H54 (cell line): ENCODE measurements around the gene EFNA2.
"Not testable (repeated sequence)": the region's sequence is repeated elsewhere in the genome, so short reads cannot be mapped to it uniquely, and the experiment has no call there.

ENCODE experiments used
- DNase-seq: peaks from one replicate; pipeline ENCODE4 v3.0.0; 2011; ENCODE audit warnings: low spot score, mixed read lengths; ENCODE audit not compliant: insufficient read length
- FAIRE-seq: peaks from 3 replicates; lab custom pipeline; 2011; peaks lifted over from hg19 to GRCh38; lab: Jason Lieb, UNC
- POLR2A ChIP-seq: IDR thresholded peaks from 2 replicates; pipeline ENCODE4 v1.6.1; 2011; ENCODE audit warnings: low read depth, mild to moderate bottlenecking, low read length

EFNA2 gene

DNA sequence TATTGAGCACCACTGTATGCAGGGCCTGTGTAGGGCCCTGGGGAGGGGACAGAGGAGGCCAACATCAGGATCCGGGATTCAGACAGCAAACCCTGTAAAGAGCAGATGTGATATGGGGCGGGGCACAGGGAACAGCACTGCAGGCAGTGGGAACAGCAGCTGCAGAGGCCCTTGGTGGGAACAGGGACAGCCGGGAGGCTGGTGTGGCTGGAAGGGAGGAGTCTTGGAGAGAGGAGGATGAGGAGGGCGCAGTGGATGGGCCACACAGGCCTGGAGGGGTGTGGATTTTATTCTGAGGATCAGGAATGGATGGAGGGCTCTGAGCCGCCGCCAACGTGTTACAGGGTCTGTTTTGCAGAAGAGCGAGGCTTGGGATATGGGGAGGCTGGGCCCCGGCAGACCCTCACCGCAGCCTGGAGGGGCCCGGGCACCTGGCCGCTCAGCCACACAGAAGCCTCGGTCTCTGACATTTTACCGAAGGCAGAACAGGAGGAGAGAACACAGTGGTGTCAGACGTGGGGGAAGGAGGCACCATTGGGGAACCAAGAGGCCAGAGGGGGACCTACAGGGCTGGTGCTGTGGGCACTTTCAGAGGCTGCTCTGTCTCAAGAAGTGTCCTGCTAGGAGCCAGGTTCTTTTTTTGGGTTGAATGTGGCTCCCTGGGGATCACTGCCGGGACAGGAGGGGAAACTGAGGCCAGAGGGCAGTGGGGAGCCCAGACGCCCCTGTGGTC lies 6.9 kb downstream of the EFNA2 start:
- DNase-seq (no peak), FAIRE-seq (no peak)
- no peak for TF ChIP-seq POLR2A

DNA sequence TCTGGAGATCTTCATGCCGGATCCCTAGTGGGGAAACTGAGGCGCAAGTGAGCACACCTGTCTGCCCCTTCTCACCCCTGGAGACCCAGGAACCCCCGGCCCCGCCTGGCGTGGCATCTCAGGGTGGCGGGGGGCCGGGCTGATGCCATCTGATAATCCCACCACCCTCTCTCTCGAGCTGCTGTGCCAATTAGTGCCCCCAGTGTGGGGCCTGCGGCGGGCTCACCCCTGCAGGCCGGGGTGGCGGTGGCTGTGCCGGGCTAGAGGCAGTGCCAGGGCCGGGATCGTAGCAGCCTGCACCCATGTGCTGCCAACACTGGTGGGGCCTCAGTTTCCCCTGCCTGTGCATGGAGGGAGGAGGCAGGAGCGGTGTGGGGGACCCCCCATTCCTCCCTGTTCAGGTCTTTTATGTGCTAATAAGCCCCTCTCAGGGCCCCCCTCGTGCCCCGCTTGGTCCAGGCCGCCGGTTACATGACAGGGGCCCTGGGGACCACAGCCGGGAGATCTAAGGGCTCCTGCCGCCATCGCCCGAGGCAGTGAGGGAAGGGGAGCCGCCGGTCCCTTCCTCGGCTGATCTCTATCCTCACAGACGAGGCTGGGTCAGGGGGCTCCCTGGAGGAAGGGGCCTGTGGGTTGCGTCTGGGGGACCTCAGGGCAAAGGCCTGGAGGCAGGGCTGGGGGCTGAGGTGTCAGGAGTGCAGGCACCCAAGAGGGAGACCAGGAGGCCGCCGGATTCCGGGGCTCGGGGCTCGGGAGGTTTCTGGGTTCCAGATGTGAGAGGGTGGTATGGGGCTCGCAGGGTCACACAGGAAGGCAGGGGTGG lies 8.3 kb downstream of the EFNA2 start:
- no peak for DNase-seq
- no peak for TF ChIP-seq POLR2A
- FAIRE-seq, result no peak

DNA sequence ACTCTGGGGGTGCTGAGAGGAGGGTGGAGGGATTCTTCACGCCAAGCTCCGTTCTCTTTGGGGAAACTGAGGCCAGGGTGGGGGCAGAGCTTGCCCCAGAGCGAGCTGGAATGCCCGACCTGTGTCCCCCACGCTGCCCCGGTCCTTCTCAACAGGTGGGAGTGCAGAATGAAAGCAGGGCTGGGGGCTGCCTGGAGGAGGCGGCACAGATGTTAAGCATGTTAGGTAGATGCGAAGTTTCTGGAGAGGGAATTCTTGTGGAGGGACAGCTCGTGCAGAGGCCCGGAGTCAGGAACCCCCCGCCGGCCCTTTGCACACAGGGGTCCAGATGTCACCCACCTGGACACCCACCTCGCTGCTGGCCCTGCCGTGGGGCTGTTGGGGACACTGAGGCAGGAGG lies 9.0 kb downstream of the EFNA2 start:
- no peak for DNase-seq
- FAIRE-seq, result no peak
- TF ChIP-seq POLR2A, result no peak

DNA sequence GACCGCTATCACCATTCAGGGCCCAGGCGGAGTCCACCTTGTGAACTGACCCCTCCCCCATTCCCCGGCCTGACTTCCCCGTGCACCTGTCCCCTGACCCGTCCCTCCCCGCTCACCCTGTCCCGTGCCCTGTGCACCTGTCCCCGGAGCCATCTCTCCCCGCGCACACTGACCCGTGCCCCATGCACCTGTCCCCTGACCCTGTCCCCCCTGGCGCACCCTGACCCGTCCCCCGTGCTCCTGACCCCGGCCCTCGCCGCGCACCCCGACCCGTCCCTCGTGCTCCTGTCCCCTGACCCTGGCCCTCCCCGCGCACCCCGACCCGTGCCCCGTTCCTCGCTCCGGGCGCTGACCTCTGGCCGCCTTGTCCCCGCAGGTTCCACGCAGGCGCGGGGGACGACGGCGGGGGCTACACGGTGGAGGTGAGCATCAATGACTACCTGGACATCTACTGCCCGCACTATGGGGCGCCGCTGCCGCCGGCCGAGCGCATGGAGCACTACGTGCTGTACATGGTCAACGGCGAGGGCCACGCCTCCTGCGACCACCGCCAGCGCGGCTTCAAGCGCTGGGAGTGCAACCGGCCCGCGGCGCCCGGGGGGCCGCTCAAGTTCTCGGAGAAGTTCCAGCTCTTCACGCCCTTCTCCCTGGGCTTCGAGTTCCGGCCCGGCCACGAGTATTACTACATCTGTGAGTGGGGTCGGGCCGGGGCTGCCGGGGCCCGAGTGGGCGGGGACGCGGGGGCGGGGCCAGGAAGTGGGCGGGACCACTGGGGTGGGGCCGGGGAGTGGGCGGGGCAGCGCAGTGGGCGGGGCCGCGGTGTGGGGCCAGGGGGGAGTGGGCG lies 9.7 kb downstream of the EFNA2 start:
- no peak for TF ChIP-seq POLR2A
- DNase-seq (no peak), FAIRE-seq (no peak)

DNA sequence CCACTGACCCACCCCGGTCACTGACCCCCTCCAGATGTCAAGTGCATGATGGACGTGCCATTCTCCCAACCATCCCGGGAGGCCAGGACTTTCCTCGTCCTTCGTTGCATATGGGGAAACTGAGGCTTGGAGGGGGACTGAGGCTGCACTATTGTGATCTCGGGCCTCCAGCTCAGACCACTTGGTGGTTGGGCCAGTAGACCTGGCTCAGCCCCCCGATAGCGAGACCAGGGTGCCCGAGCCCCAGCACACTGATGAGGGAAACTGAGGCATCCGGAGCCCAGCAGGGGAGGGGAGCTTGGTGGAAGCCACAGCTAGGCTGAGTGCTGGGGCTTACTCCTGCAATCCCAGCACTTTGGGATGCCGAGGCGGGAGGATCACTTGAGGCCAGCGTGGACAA lies 10.4 kb downstream of the EFNA2 start:
- no peak for DNase-seq
- no peak for TF ChIP-seq POLR2A
- no peak for FAIRE-seq

DNA sequence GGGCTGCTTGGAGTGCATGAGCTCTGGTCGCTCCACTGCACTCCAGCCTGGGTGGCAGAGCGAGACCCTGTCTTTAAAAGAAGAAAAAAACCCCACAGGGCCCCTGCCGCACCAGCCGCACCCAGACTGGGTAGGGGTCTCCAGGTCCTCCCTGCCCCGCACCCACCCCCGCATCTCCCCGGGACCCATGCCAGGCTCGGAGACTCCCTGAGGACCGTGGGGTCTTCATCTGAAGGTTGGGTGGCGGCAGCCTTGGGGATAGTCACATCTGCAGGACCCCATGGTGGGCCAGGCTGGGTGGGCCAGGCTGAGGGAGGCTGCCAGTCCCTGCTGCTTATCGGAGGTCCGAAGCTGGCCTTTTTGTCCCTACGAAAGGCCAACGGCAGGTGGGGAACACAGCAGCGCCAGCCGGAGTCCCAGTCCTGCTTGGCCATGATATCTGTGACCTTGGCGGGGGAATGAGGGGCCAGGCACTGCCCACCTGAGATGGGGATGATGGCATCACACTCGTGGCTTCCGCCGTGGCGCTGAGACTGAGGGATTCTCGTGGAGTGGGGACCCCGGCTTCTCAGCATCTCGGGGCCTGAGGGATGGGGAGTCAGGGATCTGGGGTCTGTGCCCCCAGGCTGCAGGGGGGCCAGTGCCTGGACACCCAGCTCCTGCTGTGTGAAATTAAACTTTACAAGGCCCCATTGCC lies 11.1 kb downstream of the EFNA2 start:
- FAIRE-seq (no peak), DNase-seq (no peak)
- no peak for TF ChIP-seq POLR2A

DNA sequence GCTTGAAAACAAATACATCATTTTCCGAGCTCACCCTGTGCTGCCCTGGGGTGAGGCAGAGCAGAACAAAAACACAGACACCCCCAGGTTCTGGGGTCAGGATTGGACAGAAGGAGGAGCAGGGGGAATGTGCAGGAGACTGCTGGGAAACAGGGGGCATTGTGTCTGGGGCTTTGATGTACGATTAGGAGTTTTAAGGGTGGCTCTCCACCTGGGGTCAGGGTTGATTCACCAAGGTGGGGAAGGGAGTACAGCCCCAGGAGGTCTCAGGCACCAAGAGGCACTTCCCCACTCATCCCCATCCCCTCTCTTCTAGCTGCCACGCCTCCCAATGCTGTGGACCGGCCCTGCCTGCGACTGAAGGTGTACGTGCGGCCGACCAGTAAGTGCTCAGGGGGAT lies 12.6 kb downstream of the EFNA2 start:
- DNase-seq (no peak), FAIRE-seq (no peak)
- TF ChIP-seq POLR2A, result no peak

DNA sequence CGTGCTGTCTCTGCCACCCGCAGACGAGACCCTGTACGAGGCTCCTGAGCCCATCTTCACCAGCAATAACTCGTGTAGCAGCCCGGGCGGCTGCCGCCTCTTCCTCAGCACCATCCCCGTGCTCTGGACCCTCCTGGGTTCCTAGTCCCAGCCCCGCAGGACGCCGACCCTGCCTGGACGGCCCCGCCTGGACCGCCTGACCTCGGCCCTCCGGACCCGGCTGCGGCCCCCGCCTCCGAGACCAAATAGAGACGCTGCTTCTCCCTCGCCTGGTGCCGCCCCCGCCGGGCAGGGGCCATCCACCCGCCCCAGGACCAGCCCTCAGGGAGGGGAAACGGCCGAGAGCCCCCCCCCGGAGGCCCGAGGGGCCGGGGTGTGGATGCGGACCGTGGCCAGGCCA lies 14.1 kb downstream of the EFNA2 start:
- TF ChIP-seq POLR2A, result no peak
- DNase-seq (no peak), FAIRE-seq (no peak)

DNA sequence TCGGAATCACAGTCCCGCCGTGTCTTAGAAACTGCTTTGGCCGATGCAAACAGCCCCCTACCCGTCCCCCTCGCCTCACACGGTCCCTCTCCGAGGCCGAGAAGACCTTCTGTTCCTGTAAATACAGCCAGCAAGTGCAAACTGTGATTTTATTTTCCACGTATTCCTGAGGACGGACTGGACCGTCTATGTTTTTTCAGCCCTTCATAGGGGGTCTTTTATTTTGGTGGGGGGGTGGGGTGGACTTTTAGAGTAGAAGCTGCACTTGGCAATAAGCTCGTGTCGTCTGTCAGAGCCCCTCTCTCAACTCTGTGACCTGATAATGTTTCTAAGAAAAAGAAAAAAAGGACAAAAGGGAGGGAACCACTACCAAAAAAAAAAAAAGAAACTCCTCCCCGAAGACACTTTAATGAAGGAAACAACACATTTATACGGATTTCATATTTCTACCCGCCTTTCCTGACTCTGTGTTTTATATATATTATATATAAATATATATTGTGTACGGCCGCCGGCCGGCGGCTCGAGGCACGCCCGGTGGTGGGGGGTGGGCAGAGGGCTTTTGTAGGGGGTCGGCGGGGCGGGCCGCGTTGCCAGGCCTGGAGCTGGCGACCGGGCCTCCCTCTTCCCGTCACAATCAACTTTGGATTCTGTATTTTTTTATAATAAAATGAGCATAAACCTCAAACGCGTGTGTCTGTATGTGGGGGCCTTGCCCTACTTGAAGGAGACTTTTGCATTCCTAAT lies 15.2 kb downstream of the EFNA2 start:
- no peak for DNase-seq
- no peak for TF ChIP-seq POLR2A
- no peak for FAIRE-seq

DNA sequence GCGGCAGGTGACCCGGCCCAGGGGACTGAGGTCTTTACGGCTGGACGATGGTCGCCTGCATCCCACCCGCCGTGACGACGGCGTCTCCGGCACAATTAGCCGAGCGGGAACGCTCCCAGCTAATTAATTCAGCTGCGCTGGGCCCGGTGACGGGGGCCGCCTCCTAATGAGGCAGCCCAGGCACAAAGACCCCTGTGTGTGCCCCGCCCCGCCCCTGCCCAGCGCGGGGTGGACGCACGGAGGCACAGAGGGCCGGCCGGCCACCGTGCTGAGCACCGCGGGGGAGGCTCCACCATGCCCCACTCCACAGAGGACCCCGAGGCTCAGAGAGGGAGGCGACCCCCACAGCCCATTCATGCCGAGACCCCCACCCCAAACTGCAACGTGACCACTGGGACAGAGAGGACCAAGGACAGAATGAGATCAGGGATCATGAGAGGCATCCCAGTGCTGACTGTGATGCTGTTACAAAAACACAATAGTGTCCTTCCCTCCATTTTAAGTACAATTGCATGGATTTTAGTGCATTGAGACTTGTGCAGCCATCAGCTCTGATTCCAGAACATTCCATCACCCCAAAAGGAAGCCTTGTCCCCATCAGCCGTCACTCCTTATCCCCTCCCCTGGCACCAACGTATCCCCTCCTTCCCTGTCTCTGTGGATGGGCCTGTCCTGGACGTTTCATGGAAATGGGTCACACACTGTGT lies 17.0 kb downstream of the EFNA2 start:
- FAIRE-seq, result no peak
- no peak for TF ChIP-seq POLR2A
- DNase-seq, result no peak

DNA sequence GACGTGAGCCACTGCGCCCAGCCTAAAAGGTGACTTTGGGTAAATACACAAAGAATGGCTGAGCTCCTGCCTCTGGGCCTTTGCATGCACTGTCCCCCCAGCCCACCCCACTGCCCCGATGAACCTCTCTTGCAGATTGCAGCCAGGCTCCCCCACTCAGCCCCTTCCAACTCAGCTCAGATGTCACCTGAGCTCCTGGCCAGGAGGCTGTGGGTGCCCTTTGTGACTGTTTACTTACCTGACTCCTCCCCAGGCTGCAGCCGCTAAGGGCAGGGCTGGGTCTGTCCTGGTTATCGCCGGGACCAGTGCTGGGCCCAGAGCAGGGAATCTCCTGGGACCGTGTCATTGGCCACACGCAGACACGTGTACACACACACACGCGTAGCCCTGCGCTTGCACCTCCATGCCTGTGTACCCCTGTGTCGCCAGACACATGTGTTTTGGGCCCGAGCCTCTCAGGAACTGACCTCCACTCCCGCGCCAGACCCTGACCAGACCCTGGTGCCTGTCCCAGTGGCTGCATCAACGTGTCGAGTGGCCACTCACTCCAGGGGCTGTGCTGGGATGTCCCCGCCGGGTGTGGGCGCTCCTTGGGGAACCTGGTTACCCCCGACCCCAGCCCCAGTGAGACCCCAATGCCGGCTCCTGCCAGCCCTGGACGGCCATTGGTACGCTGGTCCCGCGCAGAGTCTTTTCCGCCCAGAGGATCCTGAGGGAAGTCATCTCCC lies 18.7 kb downstream of the EFNA2 start:
- no peak for DNase-seq
- no peak for FAIRE-seq
- TF ChIP-seq POLR2A, result no peak

DNA sequence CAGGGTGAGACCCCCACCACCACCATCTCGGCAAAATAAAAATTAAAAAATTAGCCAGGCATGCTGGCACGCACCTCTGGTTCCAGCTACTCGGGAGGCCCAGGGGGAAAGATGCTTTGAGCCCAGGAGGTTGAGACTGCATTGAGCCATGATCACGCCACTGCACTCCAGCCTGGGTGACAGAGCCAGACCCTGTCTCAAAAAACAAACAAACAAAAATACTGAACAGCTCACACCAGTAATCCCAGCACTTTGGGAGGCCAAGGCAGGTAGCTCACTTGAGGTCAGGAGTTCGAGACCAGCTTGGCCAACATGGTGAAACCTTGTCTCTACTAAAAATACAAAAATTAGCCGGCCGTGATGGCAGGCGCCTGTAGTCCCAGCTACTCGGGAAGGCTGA lies 19.7 kb downstream of the EFNA2 start:
- FAIRE-seq, DNase-seq: not testable (repeated sequence)
